Suprapubic skin (tissue), 3 donors: ENCODE results near the gene FBXW9.

Source experiments
- POLR2A ChIP-seq, 2 donors: fragments of 450-650 bp; IDR thresholded peaks; one replicate each; pipeline ENCODE4 v1.6.1; 2017; ENCODE audit warnings: antibody characterized with exemption in 2 of 2, mild to moderate bottlenecking in 2 of 2, moderate library complexity in 2 of 2
- TF ChIP-seq, protein P1 (sequence below), 2 donors: fragments of 200-600 bp in 1 of 2; fragments of 450-650 bp in 1 of 2; sonication (generic) in 1 of 2; IDR thresholded peaks; one replicate each; pipeline ENCODE4 v1.5.1; 2016 to 2019; ENCODE audit warnings: antibody characterized with exemption in 2 of 2, mild to moderate bottlenecking in 1 of 2, moderate library complexity in 1 of 2

DNA sequence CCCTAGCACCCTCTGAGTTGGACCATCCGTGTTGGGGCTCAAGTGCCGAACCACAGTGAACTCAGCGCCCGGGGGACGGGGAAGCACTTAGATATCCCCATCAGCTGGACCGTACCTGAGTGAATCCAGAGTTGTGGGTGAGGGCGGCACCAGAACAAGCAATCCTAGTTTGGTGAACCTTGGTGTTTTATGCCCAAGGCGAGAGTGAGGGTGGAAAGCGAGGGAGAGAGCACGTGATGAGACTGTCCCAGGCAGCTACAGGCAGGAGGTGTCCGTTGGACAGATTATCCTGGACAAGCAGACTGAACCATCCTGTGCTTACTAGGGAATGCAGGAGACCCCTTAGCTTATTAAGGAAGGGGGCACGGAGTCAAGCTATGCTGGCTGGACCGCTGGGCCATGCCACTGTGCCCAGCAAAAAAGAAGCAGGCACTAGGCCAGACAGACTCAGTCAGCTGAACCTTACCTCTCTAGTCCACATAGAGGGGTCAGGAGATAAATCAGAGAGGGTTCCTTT, 41.5 kb upstream of the FBXW9 start:
- TF ChIP-seq POLR2A (IDR thresholded peaks at IDR 0.05) = no peak
- TF ChIP-seq, protein P1, sequence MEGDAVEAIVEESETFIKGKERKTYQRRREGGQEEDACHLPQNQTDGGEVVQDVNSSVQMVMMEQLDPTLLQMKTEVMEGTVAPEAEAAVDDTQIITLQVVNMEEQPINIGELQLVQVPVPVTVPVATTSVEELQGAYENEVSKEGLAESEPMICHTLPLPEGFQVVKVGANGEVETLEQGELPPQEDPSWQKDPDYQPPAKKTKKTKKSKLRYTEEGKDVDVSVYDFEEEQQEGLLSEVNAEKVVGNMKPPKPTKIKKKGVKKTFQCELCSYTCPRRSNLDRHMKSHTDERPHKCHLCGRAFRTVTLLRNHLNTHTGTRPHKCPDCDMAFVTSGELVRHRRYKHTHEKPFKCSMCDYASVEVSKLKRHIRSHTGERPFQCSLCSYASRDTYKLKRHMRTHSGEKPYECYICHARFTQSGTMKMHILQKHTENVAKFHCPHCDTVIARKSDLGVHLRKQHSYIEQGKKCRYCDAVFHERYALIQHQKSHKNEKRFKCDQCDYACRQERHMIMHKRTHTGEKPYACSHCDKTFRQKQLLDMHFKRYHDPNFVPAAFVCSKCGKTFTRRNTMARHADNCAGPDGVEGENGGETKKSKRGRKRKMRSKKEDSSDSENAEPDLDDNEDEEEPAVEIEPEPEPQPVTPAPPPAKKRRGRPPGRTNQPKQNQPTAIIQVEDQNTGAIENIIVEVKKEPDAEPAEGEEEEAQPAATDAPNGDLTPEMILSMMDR (IDR thresholded peaks at IDR 0.05) = no peak
